Activated T-helper 2 cell treated with anti-CD3 and anti-CD28 coated beads, Interferon-gamma antibody, Interleukin-2, Interleukin-4, amounts not matched to agents 10 μg/mL and 5 μg/mL and 100 μg/mL, durations not matched to agents 14 hours and 24 hours and 36 hours (primary cell): Measurements from ENCODE around the gene CFAP90. TPM values are rescaled to one million over a fixed set of nuclear protein-coding genes. Genes with fewer than 3 reads are reported as not detected.

Experiments
- total RNA-seq: library from RNA; stranded (reverse); gene quantifications from 2 replicates; pipeline ENCODE4 v1.2.3, GENCODE V29; 2022

CFAP90 gene
- total RNA-seq, 1 donor from 2014 or later = not detected

Other genes starting within 250 kb of the CFAP90 start
- gene FASTKD3, start 17.9 kb upstream of the CFAP90 start, total RNA-seq = 11.6 and 12.7 TPM in 2 replicates
- gene MTRR, start 18.0 kb upstream of the CFAP90 start, total RNA-seq = 61.9 and 71.4 TPM in 2 replicates